Measurements from ENCODE around the gene EP300.

EP300 gene

DNA sequence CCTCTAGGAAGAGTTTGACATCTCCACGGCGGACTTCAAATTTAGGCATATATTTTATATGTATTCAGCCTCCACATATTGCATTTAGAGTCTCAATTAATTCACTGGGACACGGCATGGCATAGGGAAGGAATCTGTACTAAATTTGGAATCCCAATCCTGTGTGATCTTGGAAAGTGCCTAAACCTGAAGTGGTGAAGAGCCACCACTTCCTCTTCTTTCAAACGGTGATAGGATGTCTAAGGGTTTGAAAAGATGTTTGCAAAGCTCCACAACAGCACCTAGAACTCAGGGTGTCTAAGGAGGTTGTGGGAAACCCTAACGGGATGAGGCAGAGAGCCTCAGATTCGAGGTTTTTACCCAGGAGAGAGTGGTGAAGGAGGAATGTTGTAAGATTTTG lies 111.7 kb downstream of the EP300 start:
- no peak for DNase-seq (ENCODE audit: low read depth in 1 of 2, low spot score in 1 of 2)

DNA sequence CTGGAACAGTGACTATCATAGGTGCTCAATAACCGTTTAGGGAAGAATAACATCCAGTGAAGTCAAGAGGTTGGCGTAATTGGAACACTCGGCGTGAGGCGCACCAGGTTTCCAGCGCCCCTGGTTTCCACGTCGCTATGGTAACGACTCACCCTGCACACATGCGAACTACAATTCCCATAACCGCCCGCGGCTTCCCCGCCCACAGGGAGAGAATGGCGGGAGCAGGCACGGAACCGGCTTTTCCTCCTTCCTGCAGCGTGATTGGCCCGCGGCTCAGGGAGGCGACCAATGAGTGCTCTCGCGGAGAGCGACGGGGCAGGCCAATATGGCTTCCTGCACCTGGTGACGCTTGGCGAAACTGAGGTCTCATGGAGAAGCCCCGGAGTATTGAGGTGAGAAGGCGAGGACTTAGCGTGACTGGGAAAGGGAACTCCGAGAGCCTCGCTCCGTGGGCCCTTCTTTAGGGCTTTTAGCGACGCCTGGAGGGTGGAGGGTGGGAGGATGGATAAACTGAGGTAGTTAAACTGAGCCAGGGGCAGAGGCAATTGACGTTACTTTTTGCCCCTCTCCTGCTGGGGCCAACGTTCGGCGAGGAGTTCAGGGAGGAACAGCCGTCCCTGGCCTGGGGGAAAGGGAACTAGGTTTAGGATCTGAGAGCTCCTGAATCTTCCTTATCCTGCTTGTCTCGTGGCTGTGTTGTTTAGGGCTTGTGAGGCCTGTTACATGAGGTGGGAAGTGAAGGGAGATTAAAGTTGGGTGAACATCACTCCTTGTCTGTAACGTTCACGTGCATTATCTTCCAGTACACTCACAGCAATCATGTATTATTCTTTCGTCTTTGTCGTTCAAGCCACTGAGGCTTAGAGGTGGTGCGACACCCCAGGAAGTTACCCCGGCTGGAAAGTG lies 112.9 kb downstream of the EP300 start, which contains the start of gene L3MBTL2:
Gene L3MBTL2, plus strand, starts transcription at position 321 of the 909 bp plus-strand sequence. Its CDS starts 51 bp downstream, at position 372.
- peak; percentile 95 to 99 for DNase-seq (ENCODE audit: low read depth in 1 of 2, low spot score in 1 of 2)

DNA sequence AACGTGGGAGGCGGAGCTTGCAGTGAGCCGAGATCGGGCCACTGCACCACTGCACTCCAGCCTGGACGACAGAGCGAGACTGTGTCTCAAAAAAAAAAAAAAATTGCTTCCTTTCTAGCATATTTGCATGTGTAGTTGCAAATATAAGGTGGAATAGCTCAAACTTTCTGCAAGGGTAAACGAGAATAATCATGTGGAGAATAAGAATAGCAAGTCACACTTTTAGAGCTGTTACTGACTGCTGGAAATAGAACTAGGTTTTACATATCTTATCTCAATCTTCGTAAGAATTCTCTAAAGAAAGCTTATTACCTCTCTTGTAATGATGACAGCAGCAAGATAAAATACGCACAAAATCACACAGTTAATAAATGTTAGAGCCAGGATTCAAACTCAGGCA lies 114.3 kb downstream of the EP300 start:
- no peak for DNase-seq (ENCODE audit: low read depth in 1 of 2, low spot score in 1 of 2)

DNA sequence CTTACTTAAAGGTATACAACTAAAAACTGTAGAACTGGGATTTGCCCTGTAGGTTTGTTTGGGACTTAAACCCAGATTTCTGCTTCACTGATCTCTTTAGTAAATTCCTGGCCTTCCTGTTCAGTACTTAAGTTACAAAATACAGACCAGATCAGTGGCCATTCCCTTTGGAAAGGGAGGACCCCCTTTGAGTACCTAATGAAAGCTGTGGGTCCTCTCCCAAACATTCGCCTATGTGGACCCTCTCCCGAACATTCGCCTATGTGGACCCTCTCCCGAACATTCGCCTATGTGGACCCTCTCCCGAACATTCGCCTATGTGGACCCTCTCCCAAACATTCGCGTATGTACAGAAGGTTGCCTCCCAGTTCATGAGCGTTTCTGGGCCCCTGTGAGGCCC lies 123.0 kb downstream of the EP300 start:
- no peak for DNase-seq (ENCODE audit: low read depth in 1 of 2, low spot score in 1 of 2)

DNA sequence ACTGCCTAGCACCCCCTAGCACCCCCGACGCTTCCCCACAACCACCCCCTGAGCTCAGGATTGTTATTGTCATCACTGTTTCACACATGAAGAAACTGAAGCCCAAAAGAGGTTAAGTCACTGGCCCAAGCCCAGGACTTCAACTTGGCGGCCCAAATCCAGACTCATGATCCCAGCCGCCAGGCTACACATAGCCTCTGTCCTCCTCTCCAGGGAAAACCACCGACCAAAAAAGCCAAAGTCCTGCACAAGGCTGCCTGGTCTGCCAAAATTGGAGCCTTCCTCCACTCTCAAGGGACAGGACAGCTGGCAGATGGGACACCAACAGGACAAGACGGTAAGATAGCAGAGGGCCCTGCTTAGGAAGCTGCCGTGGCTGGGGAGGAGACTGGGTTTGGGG lies 123.5 kb downstream of the EP300 start:
- no peak for DNase-seq (ENCODE audit: low read depth in 1 of 2, low spot score in 1 of 2)

DNA sequence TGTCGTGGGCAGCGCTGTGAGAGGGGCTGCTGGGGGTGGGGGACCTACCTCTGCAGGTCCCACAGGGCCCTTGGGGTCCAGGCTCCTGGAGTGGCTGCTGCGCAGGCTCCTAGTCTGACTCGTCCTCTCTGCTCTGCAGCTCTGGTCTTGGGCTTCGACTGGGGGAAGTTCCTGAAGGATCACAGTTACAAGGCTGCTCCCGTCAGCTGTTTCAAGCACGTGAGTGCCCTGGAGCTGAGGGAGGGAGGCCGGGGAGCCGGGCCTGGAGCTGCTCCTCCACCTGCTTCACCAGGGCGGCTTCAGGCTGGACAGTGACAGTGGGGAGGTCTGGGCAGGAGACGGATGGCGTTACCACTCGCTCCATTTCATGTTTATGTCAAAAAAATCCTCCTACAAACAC lies 124.6 kb downstream of the EP300 start:
- DNase-seq (ENCODE audit: low read depth in 1 of 2, low spot score in 1 of 2): no peak

DNA sequence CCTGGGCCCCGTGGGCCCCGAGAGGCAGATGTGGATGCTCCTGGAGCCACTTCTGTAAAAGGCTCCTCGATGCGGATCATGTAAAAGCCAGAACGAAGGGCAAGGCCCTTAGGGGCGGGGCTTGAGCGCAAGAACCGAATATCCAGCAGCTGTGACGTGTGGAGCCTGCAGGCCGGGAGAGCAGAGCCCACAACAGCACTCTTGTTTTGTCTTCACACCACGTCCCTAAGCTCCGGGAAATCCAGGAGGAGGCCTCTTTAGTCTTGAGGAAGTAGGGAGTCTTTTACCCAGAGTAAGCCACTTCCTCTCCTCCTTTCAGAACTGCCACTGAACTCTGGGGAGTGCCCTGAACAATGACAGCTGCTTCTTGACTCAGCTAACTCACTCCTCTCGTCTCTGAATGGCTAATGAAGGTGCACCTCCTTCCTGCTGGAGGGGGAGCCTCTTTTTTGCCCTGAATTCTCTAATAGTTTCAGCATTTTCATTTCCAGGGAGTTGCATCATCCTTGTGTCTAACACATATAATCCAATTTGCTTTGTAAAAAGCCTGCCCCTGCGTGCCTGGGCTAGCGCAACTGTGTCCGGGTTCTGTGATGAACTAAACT lies 125.3 kb downstream of the EP300 start:
- DNase-seq (ENCODE audit: low read depth in 1 of 2, low spot score in 1 of 2): no peak

DNA sequence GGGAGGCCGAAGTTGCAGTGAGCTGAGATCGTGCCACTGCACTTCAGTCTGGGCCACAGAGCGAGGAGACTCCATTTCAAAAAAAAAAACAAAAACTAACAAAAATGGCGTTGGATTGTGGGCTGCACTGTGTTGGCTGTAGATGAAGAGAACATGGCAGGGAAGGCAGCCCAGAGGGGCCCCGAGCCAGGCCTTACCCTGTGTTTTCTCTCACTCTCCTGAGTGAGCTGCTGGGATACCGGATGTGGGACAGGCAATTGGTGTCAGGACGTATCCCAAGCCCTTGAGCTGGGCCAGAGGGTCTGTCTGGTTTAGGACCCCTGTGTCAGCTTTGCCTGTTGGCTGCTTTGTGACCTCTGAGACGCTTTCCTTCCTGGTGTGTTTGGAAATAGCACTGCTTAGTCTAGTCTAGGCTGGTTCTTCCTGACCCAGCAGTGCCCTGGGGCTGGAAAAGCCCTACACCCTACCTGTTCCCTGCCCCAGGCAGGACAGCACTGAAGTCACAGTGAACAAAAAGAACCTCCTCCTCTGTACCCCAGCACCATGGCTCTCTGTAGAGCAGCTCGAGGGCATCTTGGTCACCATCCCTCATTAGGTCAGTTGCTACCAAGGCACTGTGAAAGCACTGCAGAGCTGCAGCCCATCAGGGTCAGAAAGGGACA lies 130.6 kb downstream of the EP300 start:
- no peak for DNase-seq (ENCODE audit: low read depth in 1 of 2, low spot score in 1 of 2)

DNA sequence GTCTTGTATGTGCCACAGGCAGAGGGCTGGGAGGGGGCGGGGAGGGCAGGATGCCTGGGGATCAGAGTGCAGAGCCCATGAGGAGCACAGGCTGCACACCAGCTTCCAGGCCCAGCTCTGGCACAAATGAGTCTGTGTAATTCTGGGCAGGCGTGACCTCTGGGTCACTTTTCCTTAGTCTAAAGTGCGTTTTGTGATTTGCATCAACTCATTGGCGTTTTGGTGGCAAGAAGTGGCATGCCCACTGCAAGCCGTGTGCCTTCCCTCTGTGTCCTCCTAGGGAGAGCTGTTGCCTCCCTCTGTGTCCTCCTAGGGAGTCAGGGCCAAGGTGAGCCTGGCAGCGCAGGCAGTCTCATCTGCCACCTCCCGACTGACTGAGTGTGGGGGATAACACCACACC lies 131.1 kb downstream of the EP300 start:
- no peak for DNase-seq (ENCODE audit: low read depth in 1 of 2, low spot score in 1 of 2)

DNA sequence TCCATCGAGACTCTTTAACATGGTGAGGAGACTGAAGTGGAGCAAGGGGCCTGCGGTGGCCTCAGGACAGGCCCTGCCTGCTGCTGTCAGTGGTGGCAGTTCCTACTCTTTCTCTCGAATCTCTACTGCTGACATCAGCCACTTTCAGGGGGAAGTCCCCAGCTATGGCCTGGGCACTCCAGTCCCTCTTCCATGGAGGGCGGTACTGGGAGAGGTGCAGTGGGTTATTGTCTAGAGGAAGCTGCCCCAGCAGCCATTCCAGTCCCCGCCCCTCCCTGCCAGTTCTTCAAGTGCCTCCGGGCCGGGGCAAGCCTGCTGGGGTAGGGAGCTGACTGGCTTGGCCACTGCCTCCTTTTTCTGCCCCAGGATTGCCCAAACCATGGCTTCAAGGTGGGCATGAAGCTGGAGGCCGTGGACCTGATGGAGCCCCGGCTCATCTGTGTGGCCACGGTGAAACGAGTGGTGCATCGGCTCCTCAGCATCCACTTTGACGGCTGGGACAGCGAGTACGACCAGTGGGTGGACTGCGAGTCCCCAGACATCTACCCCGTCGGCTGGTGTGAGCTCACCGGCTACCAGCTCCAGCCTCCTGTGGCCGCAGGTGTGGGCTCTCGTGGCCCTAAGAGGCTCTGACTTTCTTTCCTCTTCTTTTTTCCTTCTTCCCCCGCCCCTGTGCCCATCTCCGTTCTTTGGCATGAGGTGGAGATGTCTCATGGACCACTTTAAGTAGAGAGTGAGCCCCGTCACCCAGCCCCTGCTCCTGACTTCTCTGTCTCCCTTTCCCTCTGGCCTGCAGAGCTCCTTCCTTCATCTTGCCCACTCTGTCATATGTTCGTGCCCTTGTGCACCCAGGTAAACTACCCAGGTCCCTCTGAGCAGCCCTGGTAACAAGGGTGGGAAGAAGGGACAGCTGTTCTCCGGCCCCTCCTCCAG lies 134.6 kb downstream of the EP300 start:
- DNase-seq (ENCODE audit: low read depth in 1 of 2, low spot score in 1 of 2): no peak

DNA sequence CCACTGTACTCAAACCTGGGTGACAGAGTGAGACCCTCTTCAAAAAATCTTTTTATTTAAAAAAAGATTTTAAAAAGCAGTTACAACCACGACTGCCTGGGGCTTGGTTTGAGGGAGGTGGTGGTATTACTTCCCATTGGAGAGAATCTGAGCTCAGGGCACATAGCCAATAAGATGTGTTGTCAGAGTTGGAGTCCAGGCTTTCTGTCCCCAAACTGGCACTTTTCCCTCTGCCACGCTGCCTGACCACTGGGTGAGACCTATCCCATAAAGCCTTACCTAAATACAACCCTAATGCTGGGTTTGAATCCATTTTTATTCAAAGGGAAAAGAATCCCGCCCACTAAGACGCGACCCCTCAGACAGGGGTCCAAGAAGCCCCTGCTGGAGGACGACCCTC lies 136.8 kb downstream of the EP300 start:
- DNase-seq (ENCODE audit: low read depth in 1 of 2, low spot score in 1 of 2): no peak

Data from activated CD4-positive, alpha-beta T cell treated with anti-CD3 and anti-CD28 coated beads, Interleukin-2, amount 50 U/mL, for 24 hours (primary cell).